GM19043 (cell line): ENCODE results near the gene ARHGAP18.

Experiments used
- ATAC-seq: cut with Tn5 transposase; IDR thresholded peaks from one replicate; pipeline ENCODE4 v1.9.1; 2021; ENCODE audit warnings: low read depth; ENCODE audit not compliant: unreplicated experiment

Gene ARHGAP18

DNA sequence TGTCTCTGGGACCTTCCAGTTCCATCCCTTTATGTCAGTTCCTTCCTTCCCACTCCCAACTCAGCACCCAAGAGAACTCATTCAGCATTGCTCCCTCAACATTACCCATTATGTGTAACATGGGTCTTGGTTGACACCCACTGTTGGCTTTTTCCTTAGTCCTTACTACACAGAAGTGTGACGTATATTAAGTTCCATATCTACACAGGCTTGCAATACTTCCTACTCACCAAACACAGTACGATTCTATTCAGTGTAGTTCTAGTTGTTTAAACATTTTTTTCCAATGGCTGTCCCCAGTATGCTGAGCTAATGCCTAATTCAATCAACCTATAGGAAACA, 37.7 kb downstream of the ARHGAP18 start:
- peak; percentile 1 for ATAC-seq

DNA sequence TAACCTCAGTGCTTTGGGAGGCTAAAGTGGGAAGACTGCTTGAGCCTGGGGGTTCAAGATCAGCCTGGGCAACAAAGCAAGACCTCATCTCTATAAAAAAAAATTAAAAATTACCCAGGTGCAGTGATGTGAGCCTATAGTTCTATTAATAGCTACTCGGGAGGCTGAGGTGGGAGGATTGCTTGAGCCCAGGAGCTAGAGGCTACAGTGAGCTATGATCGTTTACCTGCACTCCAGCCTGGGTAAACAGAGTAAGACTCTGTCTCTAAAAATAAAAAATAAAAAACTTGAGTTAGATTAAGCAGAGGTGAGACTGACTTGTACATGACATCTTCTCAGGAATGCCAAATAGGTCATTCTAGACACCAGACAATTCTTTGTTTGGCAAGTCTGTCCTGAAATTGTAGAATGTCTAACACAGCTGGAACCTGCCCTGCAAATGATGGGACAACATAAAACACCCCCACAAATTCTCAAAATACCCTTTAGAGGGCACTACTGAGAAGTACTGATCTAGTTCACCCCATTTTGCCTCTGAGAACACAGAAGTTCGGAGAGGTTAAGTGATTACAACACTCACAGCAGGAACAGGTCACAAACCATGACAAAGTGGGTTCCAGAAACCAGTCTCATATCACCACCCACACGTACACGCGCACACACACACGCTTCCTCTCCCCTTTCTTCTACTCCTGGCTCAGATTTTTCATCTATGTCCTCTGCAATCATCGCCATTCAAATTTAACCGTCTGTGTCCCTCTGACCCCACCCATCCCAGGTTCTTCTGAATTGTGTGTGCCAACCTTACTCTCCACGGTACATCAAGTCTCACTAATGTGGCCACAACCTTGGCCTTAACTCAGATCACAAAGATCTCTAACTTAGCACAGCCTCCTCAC, 38.3 kb downstream of the ARHGAP18 start:
- ATAC-seq = peak; percentile 77

DNA sequence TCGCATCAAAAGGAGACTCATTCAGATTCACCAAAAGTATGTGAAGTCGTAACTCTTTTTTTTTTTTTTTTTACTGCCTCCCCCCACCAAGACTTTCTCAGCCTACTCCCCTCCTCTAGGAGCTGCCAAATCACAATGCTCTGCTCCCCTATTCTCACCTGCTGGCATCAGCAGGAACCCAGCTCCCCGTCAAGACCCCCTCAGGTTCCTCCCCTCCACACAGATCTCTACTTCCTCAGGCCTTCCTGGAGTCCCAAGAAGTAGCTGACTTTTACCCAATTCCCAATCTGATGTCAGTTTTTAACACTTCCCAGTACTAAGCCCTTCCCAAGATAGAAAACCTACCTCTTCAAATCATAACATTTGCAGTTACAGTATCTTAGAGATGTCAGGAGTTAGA, 39.3 kb downstream of the ARHGAP18 start:
- ATAC-seq = no peak

DNA sequence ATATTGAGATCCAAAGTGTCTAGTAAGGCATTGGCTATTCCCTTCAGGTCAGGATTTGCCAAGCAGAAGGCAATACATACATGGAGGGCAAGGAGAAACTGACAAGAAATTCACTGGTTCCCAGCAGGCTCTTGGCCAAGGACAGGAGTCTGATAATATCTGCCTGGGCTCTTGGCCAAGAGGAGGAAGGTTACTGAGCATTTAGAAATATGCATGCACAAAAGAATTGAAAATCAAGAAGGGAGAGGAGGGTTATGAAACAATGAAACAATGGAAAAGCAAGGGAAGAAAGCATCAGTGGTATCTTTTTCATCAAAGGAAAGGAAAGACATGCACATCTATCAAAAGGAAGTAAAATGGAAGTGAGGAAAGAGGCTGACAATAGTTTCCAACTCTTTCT, 42.4 kb downstream of the ARHGAP18 start:
- no peak for ATAC-seq

DNA sequence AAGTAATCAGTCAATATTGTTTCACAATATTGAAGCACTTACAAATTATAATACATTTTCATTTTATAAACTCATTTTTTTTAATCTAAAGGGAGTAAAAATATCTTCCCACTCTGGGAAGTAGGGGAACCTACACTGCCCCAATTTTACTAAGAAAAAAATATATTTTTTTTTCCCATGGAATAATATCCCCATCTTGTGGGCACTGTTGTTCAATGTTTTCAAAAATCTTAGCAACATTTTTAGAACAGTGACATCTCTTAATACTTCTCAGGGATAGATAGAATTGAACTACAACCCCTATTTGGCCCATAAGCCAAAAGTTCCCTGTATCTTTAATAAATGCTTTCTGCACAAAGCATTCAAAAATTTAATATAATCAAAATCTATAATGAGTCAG, 42.9 kb downstream of the ARHGAP18 start:
- ATAC-seq = no peak

DNA sequence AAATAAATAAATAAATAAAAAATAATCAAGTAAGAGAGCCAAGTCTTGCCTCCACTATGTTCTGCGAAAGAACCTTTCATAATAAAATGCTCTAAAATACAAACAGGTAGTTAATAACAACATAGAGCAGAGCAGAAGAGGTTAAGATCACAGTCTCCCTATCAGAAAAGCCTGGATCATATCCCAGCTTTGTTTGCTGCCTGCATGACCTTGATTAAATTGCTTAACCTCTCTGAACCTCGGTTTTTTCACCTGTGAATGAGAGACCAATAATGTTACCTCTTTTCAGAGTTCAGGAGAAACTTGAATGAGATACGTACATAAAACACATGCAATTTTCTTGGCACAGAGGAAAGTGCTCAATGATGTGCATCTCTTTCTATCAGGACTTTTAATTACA, 44.4 kb downstream of the ARHGAP18 start:
- no peak for ATAC-seq

DNA sequence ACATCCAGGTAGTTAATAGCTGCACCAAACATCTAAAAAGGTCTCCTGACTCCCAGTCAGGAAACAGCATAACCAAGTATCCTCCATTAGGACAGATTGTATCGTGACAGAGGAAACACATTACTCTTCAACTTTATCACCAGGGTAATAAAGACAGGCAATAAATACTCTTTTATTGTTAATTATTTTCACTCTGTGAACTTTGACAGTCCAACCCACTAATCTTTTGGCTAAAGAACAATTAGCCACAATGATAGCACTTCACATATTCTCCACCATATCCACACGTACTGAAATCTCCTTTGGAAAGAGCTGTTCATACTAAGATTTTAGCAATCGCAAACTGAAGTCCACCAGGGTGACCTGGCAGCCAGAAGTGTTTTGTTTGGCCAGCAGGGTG, 46.4 kb downstream of the ARHGAP18 start:
- ATAC-seq = no peak

DNA sequence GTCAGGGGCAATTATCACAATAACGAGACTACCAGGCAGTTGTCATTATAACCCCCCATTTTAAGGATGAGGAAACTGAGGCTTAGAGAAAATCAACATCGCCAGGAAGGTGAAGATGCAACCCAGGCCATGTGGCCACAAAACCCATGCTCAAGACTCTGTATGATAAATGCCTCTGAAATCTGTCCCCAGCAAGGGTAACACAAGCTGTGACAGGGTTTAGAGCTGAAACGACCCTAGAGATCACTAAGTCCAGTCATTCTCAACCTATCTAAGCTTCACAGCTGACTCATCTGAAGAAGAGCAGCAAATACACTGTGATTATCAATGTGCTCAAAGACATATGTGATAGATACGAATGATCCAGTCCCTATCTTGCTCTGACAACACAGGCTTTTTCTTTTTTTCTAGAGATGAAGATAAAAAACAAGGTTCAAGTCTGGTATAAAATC, 47.0 kb downstream of the ARHGAP18 start:
- ATAC-seq = peak; percentile 40

DNA sequence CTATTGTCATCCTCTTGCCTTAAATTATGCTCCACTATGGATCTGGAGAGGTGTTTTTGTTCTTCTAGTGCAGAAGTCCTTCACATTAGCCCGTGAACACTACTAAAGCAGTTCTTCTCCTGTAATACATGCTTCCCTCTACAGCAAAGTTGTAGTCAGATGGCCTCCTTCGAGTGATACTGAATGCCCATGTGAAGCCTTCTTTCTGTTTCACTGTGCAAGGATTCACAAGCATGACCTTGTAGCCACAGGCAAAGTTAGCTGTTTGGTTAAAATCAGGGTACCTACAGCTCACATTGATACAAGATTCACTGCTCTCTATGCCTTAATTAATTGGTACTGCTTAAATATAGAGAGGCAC, 47.6 kb downstream of the ARHGAP18 start:
- ATAC-seq = peak; percentile 71

DNA sequence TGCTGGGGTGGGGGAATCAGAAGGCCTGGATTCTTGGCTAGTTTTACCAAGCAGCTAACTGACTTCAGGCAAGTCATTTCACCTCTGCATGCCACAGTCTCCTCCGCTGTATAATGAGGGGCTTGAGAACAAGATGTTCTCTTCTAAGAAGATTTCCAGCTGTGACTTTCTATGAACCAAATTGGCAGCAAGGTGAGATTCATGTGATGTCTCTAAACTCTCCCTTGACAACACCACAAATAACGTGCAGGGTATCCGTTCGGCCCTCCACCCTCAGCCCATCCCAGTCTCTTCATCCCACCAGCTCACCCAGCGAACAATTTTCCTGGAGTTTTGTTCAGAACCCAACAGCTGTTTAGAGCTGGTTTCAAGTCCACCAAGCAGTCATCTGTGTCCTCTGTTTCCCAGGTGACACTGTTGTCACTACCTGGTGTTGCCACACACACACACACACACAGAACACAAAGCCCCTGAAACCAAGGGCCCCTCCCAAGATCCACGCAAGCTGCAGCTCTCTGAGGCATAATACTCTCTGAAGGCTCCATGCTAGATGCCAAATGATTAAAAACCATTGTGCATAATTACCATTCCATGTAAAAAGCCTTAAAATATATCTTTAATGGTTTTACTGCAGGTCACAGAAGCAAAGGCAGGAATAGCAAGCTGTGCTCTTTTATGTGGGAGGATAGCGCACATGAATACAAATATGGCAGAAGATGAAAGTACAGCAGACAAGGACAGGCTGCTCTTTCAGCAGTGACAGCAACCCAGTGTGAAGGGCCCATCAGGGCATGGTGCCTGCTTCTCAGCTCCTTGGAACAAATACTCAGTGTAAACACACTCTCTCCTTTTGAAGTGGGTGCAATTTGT, 48.2 kb downstream of the ARHGAP18 start:
- peak; percentile 17 for ATAC-seq

DNA sequence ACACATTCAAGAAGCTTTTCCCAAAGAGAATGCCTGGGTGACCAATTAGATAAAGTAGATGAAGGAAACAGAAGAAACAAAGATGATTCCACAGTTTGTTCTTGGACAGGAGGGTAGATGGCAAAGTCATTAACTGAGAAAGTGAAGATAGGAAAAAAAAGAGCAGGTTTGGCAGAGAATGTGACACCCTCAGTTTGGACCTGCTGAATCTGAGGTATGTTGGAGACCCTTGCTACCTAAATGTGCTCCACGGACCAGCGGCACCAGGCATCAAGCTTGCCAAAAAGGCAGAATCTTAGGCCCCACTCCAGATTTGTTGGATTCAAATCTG, 49.7 kb downstream of the ARHGAP18 start:
- ATAC-seq = no peak

DNA sequence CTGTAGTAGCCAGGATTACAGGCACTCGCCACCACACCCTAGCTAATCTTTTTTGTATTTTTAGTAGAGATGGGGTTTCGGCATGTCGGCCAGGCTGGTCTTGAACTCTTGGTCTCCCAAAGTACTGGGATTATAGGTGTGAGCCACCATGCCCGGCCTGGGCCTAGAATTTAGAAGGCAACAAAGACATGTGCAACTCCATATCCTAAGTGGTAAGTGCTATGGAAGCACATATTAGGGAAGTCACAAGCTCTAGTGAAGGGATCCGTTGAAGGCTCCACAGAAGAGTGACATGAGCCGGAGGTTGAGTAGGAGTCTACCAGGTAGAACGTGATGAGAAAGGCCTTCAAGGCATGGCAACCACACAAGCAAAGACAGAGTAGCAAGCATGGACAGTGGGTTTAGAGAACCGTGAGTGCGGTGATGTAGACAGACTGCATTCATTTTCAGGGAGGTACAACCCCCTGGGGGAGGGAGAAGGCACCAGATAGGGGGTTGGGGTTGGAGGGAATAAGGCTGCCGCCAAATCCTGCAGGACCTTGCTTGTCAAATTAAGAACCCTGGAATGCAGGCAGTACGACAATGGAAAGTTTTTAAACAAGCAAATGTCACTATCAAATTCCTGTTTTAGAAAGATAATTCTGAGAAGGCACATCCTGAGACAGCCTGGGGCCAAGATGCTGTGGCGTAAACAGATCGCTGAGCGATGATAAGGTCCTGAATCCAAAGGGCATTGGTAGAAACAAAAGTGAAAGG, 50.2 kb downstream of the ARHGAP18 start:
- ATAC-seq = no peak

DNA sequence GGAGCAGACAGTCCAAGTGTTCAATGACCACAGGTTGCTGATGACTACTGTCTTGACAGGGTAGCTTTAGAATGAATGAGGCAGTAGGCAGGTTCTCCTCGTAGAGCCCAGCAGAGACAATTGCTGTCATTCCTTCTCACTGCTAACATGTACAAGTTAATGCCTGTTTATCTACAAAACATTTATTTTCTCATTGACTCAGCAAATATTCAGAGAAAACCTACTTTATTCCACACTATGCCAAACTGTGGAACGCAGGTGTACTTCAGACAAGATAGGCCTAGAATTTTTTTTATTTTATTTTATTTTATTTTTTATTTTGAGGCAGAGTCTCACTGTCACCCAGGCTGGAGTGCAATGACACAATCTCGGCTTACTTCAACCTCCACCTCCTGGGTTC, 50.8 kb downstream of the ARHGAP18 start:
- no peak for ATAC-seq

DNA sequence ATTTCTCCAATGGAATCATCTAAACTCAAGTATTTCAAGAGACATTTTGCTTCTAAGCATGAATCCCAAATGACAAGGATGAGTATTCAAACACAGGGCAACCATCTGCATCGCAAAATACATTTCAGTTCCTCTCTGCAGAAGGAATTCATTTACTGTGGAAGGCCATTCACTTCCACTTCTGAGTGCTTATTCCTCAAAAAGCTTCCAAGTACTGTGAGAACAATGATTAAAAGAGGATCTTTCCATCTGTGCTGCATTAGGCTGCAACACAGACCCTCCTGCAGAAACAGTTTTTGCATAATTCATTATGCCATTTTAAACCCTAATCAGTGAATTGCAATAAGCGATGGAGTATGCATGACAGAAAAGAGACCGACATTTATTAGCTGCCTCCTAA, 52.5 kb downstream of the ARHGAP18 start:
- ATAC-seq = no peak

DNA sequence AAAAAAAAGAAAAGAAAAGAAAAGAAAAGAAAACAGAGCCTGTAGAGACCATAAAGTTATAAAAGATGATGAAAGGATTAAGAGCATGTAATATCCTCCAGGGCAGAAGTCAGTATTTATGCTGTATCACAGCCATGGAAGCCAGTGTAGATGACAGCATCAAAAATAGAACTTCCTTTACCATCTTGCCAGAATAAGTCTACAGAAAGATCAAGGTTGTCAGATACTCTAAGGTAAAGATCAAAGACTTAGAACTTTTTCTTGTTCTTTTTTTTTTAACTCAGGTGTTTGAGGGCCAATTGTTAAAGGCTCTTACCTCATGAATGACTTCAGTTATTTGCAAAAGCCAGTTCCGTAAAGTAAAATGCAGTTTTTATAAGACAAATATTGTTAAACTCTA, 54.6 kb downstream of the ARHGAP18 start:
- ATAC-seq = no peak

DNA sequence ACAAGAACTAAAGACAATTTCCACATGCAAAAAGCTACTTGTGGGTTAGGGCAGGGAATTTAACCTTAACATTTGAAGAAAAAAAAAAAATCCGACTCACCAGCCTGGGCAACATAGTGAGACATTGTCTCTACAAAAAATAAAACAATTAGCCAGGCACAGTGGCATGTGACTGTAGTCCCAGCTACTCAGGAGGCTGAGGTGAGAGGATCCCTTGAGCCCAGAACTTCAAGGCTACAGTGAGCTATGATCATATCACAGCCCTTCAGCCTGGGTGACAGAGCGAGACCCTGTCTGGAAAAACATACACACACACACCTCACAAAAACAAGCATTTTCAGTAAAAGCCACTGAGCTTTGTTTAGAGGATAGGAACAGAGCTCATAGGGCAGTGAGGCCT, 56.2 kb downstream of the ARHGAP18 start:
- ATAC-seq = no peak

DNA sequence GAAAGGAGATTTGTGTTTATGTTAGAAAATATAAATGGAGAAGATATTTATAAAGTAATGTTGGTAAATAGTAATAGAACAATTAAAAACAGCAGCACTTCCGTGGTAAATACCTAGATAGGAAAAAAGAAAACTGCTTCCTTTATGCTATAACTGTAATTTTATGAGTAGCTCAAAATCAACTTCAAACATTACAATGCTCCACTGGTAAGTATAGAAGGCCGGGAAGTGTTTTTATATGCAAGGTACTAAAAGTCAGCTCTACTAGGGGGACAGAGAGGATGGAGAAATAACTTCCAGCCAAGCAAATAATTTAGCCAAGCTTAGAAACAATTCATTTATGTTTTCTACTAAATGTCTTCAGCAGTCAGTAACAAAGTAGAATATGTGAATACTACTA, 56.7 kb downstream of the ARHGAP18 start:
- ATAC-seq = no peak

DNA sequence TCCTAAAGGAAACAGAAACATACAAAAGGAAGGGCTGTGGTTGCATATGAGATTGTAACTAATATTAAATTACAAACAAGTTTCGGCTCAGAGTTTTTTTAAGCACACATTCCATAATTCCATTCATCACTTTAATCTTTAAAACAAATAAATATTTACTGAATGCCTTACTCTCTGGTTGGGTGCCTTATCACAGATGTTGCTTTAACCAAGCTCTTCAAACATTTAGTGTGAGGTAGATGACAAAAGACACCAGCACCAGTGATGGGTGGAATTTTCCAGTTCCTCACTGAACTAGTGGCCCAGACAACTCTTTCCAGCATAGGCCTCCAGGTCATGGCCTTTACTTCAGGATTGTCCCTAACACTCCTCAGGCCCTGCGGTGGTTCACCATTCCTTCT, 58.7 kb downstream of the ARHGAP18 start:
- ATAC-seq = no peak

DNA sequence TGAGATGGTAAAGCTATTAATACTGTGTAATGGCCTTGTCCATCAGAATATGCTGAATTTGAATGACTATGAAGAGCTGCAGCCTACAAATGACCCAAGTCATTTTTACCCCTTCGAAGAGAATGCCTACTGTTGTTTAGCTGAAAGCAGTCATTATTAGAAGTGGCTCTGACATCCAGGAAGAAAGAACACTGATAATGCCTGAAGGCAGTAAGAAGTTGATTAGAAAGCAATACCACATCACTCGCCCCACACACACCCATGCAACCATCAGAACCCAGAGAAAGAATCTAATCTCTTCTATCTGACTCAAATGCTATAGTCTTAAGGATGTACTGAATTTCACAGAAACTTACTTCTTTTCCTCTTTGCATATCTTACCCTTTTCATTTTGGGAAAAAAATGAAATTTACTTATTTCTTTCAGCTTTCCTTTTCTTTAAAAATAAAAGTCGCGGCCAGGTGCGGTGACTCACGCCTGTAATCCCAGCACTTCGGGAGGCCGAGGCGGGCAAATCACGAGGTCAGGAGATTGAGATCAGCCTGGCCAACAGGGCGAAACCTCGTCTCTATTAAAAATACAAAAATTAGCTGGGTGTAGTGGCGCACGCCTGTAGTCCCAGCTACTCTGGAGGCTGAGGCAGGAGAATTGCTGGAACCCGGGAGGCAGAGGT, 61.0 kb downstream of the ARHGAP18 start:
- ATAC-seq = no peak

DNA sequence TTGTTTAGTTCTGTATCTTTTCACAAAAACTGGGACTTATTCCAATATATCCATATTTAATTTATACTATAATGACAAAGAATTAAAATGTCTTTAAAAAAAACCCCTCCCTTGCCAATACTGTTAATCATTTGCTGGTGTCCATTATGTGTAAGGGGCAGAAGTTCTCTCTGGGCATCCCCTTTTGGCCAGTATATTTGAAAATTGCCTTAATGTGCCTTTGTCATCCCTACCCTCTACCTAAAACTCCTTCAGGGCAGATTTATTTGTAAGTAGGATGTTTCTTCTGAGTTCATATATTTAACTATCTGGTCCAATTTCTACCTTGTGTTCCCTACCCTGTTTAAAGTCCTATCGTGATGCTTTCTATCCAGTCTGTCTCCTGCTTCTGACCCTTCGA, 62.9 kb downstream of the ARHGAP18 start:
- ATAC-seq = peak; percentile 35

DNA sequence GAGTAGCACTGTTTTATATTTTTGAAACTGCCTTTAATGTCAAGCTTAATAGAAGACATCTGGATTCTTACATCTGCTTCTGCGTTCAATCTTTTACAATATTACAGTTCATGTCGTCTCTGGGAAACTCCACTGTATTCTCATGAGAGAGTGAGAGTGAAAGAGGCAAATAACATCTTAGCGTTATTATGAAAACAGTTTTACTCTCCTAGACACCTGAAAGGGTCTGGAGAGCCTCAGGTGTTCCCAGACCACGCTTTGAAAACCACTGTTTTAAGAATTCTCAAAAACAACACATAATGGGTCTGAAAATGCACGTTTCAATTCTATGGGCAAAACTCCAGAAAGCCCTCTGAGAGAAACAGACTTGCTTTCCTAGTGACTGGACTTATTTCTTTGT, 63.3 kb downstream of the ARHGAP18 start:
- peak; percentile 89 for ATAC-seq
